HG03280 (cell line): ENCODE measurements around the gene RFX6.
"Not testable (repeated sequence)": the region's sequence is repeated elsewhere in the genome, so short reads cannot be mapped to it uniquely, and the experiment has no call there.

ENCODE experiments used
- ATAC-seq: cut with Tn5 transposase; IDR thresholded peaks from one replicate; pipeline ENCODE4 v1.9.1; 2021; ENCODE audit warnings: mild to moderate bottlenecking, moderate library complexity; ENCODE audit not compliant: unreplicated experiment

RFX6 gene

GRCh38 chr6:116876635-116877611 is at the start of gene RFX6:
Gene RFX6, plus strand, starts transcription at chr6:116877242. Its CDS starts 34 bp downstream, at chr6:116877276.
- no peak for ATAC-seq

GRCh38 chr6:116827561-116828240 is 49.3 kb upstream of the RFX6 start:
- ATAC-seq: no peak

GRCh38 chr6:116828983-116829382 is 48.1 kb upstream of the RFX6 start, which contains the start of gene GPRC6A:
Gene GPRC6A, minus strand, starts transcription at chr6:116829083. Its CDS starts 70 bp downstream, at chr6:116829013.
- ATAC-seq: no peak

GRCh38 chr6:116834526-116834925 is 42.5 kb upstream of the RFX6 start:
- ATAC-seq: not testable (repeated sequence)

GRCh38 chr6:116836606-116837342 is 40.3 kb upstream of the RFX6 start:
- no peak for ATAC-seq

GRCh38 chr6:116840091-116840490 is 37.0 kb upstream of the RFX6 start:
- no peak for ATAC-seq

- no peak for ATAC-seq
Observed at GRCh38 chr6:116842459-116842858, 34.6 kb upstream of the RFX6 start.

- ATAC-seq: no peak
Observed at GRCh38 chr6:116847227-116847626, 29.8 kb upstream of the RFX6 start.

GRCh38 chr6:116858060-116858459 is 19.0 kb upstream of the RFX6 start:
- no peak for ATAC-seq

- no peak for ATAC-seq
Observed at GRCh38 chr6:116859264-116859663, 17.8 kb upstream of the RFX6 start.

GRCh38 chr6:116866281-116866871 is 10.7 kb upstream of the RFX6 start:
- peak; percentile 51 for ATAC-seq

GRCh38 chr6:116872771-116873170 is 4.3 kb upstream of the RFX6 start:
- no peak for ATAC-seq

GRCh38 chr6:116876107-116876506 is 935 bp upstream of the RFX6 start:
- no peak for ATAC-seq

- ATAC-seq: no peak
Observed at GRCh38 chr6:116877743-116878142, 701 bp downstream of the RFX6 start.

- ATAC-seq: no peak
Observed at GRCh38 chr6:116881236-116881635, 4.2 kb downstream of the RFX6 start.

GRCh38 chr6:116883005-116883404 is 6.0 kb downstream of the RFX6 start:
- ATAC-seq: no peak

- ATAC-seq: no peak
Observed at GRCh38 chr6:116884530-116884929, 7.5 kb downstream of the RFX6 start.

GRCh38 chr6:116887168-116887567 is 10.1 kb downstream of the RFX6 start:
- no peak for ATAC-seq

GRCh38 chr6:116887894-116888293 is 10.9 kb downstream of the RFX6 start:
- ATAC-seq: no peak

GRCh38 chr6:116888732-116889360 is 11.8 kb downstream of the RFX6 start:
- ATAC-seq: no peak
